ENCODE data around the gene PCID2. TPM values are rescaled to one million over a fixed set of nuclear protein-coding genes. Genes with fewer than 3 reads are reported as not detected.

PCID2 gene
- total and polyA plus RNA-seq, 2 donors (not counting 1 experiment from before 2014, with no cell fraction given): 52.2 to 61.1 TPM

DNA sequence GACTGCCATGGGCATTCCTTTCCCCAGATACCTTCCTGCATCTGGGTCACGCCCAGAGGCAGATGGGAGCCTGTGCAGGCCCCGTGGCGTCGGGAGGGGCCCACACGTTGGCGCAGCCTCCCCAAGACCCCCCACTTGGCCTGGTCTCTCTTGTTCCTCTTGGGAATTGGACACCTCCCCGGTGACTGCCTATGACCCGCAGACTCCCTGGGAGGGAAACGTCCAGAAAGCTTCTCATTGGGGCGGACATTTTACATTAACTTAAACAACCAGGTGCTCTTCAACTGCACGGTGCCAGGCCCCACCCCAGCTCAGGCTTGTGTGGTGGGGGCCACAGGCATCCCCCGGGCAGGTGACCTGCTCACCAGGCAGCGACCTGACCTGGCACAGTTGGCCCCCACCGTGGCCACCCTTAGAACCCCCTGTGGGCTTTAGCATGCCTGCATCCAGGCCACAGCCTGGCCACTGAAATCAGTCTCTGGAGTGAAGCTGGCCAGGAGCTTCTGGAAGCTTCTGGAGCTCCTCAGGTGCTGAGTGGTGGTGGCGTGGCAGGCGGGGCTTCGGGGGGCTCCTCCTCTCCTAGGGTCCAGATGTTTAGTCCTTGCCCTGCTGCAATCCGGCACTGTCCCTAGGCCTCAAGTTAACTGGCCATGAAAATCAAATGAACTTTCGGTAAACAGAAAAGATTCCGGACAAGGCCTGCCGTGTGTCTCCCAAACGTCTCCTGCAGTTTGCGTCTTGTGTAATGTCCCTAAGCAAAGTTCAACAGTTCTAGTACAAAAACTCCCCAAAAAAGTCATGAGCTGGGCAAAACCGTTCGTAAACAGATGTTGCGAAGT lies 58.5 kb downstream of the PCID2 start:
- Histone ChIP-seq H3K36me3 (replicated peaks in 1 of 2; ENCODE audit: control extremely low read depth in 1 of 2, control insufficient read depth in 1 of 2, extremely low read depth in 1 of 2, insufficient read depth in 2 of 2, low read length in 1 of 2) (no peaks in the 10 kb centered on the region), H3K9me3 (ENCODE audit: control extremely low read depth in 1 of 3, control insufficient read depth in 2 of 3, insufficient read depth in 1 of 3, low read length in 2 of 3) (peaks cover 0 to 18% (median 0%) of the 10 kb centered on the region in 3 donors), H3K27ac (ENCODE audit: low read length in 2 of 2) (no peak overlapping the region), H4K20me1 (ENCODE audit: control insufficient read depth, insufficient read depth, low read length, poor library complexity, severe bottlenecking) (no peaks in the 10 kb centered on the region), H3K27me3 (replicated peaks in 1 of 4; ENCODE audit: control extremely low read depth in 1 of 4, control insufficient read depth in 3 of 4, insufficient read depth in 4 of 4, low read length in 3 of 4) (peaks cover 0 to 38% (median 11%) of the 10 kb centered on the region in 4 experiments), H3K9ac (ENCODE audit: low read length) (no peak overlapping the region), H3K4me2 (replicated peaks; ENCODE audit: low read depth, low read length, poor library complexity, severe bottlenecking) (no peak overlapping the region), H2AFZ (ENCODE audit: insufficient read depth, low read depth, low read length, poor library complexity, severe bottlenecking) (no peak overlapping the region), H3K4me3 (ENCODE audit: control extremely low read depth in 1 of 5, extremely low read depth in 1 of 5, insufficient read depth in 1 of 5, low read depth in 2 of 5, low read length in 4 of 5) (no peak overlapping the region), H3K4me1 (ENCODE audit: control insufficient read depth in 2 of 2, insufficient read depth in 2 of 2, low read length in 2 of 2) (peaks cover 22 to 25% of the 10 kb centered on the region in 2 donors), H3K79me2 (ENCODE audit: control insufficient read depth, insufficient read depth, low read length) (no peaks in the 10 kb centered on the region)
- no peaks in the 10 kb centered on the region for H3K9me3 Mint-ChIP-seq (ENCODE audit: insufficient read depth)
- peaks cover 19% of the 10 kb centered on the region for H3K4me1 Mint-ChIP-seq
- no peak for ATAC-seq (ENCODE audit: low read depth)
- ChIA-PET CTCF (no interaction called here), POLR2A (no interaction called here)
- H3K27ac Mint-ChIP-seq: no peak overlapping the region
- intact Hi-C loops (cut with micrococcal nuclease): loop anchor here (5.0 kb wide), 1 partner anchor 147 kb away; the partner anchor contains the start of gene LAMP1
- H3K4me3 Mint-ChIP-seq: no peak overlapping the region
- 93% methylated on average over 24 of the region's 26 CpGs for WGBS (ENCODE audit: insufficient coverage)
- no peak for TF ChIP-seq EZH2 (IDR thresholded peaks at IDR 0.05; ENCODE audit: borderline replicate concordance, insufficient read depth, low read depth, low read length, poor library complexity, severe bottlenecking)
- TF ChIP-seq, protein P1, sequence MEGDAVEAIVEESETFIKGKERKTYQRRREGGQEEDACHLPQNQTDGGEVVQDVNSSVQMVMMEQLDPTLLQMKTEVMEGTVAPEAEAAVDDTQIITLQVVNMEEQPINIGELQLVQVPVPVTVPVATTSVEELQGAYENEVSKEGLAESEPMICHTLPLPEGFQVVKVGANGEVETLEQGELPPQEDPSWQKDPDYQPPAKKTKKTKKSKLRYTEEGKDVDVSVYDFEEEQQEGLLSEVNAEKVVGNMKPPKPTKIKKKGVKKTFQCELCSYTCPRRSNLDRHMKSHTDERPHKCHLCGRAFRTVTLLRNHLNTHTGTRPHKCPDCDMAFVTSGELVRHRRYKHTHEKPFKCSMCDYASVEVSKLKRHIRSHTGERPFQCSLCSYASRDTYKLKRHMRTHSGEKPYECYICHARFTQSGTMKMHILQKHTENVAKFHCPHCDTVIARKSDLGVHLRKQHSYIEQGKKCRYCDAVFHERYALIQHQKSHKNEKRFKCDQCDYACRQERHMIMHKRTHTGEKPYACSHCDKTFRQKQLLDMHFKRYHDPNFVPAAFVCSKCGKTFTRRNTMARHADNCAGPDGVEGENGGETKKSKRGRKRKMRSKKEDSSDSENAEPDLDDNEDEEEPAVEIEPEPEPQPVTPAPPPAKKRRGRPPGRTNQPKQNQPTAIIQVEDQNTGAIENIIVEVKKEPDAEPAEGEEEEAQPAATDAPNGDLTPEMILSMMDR (IDR thresholded peaks at IDR 0.05): no peak
- DNase-seq: no peak
- peaks cover 19% of the 10 kb centered on the region for H3K27me3 Mint-ChIP-seq

DNA sequence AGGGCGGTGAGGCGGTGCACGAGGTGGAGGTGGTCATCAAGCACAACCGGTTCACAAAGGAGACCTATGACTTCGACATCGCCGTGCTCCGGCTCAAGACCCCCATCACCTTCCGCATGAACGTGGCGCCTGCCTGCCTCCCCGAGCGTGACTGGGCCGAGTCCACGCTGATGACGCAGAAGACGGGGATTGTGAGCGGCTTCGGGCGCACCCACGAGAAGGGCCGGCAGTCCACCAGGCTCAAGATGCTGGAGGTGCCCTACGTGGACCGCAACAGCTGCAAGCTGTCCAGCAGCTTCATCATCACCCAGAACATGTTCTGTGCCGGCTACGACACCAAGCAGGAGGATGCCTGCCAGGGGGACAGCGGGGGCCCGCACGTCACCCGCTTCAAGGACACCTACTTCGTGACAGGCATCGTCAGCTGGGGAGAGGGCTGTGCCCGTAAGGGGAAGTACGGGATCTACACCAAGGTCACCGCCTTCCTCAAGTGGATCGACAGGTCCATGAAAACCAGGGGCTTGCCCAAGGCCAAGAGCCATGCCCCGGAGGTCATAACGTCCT lies 59.4 kb downstream of the PCID2 start:
- H3K4me2 ChIP-seq (replicated peaks; ENCODE audit: low read depth, low read length, poor library complexity, severe bottlenecking): no peak overlapping the region
- DNase-seq (no peak), ATAC-seq (ENCODE audit: low read depth) (no peak)
- no peaks in the 10 kb centered on the region for H3K9me3 Mint-ChIP-seq (ENCODE audit: insufficient read depth)
- peaks cover 0 to 38% (median 11%) of the 10 kb centered on the region in 4 experiments for H3K27me3 ChIP-seq (replicated peaks in 1 of 4; ENCODE audit: control extremely low read depth in 1 of 4, control insufficient read depth in 3 of 4, insufficient read depth in 4 of 4, low read length in 3 of 4)
- peaks cover 20 to 22% of the 10 kb centered on the region in 2 donors for H3K4me1 ChIP-seq (ENCODE audit: control insufficient read depth in 2 of 2, insufficient read depth in 2 of 2, low read length in 2 of 2)
- H3K27ac Mint-ChIP-seq: no peak overlapping the region
- H3K27me3 Mint-ChIP-seq: peaks cover 19% of the 10 kb centered on the region
- ChIA-PET CTCF (no interaction called here), POLR2A (no interaction called here)
- no peaks in the 10 kb centered on the region for H4K20me1 ChIP-seq (ENCODE audit: control insufficient read depth, insufficient read depth, low read length, poor library complexity, severe bottlenecking)
- no peak overlapping the region for H3K9ac ChIP-seq (ENCODE audit: low read length)
- WGBS (ENCODE audit: insufficient coverage): 96% methylated on average over 34 of the region's 38 CpGs
- intact Hi-C loops (cut with micrococcal nuclease): no loop called here
- no peak overlapping the region for H2AFZ ChIP-seq (ENCODE audit: insufficient read depth, low read depth, low read length, poor library complexity, severe bottlenecking)
- H3K4me3 Mint-ChIP-seq: no peak overlapping the region
- H3K79me2 ChIP-seq (ENCODE audit: control insufficient read depth, insufficient read depth, low read length): no peaks in the 10 kb centered on the region
- no peak overlapping the region for H3K4me3 ChIP-seq (ENCODE audit: control extremely low read depth in 1 of 5, extremely low read depth in 1 of 5, insufficient read depth in 1 of 5, low read depth in 2 of 5, low read length in 4 of 5)
- peaks cover 15% of the 10 kb centered on the region for H3K4me1 Mint-ChIP-seq
- no peak overlapping the region for H3K27ac ChIP-seq (ENCODE audit: low read length in 2 of 2)
- TF ChIP-seq EZH2 (IDR thresholded peaks at IDR 0.05; ENCODE audit: borderline replicate concordance, insufficient read depth, low read depth, low read length, poor library complexity, severe bottlenecking): no peak
- TF ChIP-seq, protein P1 (IDR thresholded peaks at IDR 0.05): no peak
- no peaks in the 10 kb centered on the region for H3K36me3 ChIP-seq (replicated peaks in 1 of 2; ENCODE audit: control extremely low read depth in 1 of 2, control insufficient read depth in 1 of 2, extremely low read depth in 1 of 2, insufficient read depth in 2 of 2, low read length in 1 of 2)
- peaks cover 0 to 14% (median 0%) of the 10 kb centered on the region in 3 donors for H3K9me3 ChIP-seq (ENCODE audit: control extremely low read depth in 1 of 3, control insufficient read depth in 2 of 3, insufficient read depth in 1 of 3, low read length in 2 of 3)
